Melanocyte of skin (primary cell): Measurements from ENCODE around the gene CLIP4. TPM values are rescaled to one million over a fixed set of nuclear protein-coding genes. Genes with fewer than 3 reads are reported as not detected.

ENCODE experiments used
- total RNA-seq, 2 donors: library from RNA; depleted of rRNA; stranded (reverse); fragments of >200 nt; gene quantifications; 2 replicates each; pipeline ENCODE4 v1.2.3, GENCODE V29; 2012

Gene CLIP4
- total RNA-seq = 10 to 100 TPM; 30.6 to 53.7 TPM

GRCh38 chr2:29114946-29115609 lies at the start of gene CLIP4:
Gene CLIP4, plus strand, starts transcription at chr2:29115415. Its CDS starts 5,974 bp downstream, at chr2:29121389.

GRCh38 chr2:29074411-29074810 lies 40.8 kb upstream of the CLIP4 start, which contains the start of gene PCARE:
Gene PCARE, minus strand, starts transcription at chr2:29074523. Its CDS starts 262 bp downstream, at chr2:29074261.

Other genes with a start within 250 kb of the CLIP4 start
- 10 to 100 TPM; 13.4 to 17.0 TPM for gene TRMT61B, start 245.1 kb upstream of the CLIP4 start, total RNA-seq
- gene WDR43, start 220.7 kb upstream of the CLIP4 start, total RNA-seq = 100 to 1,000 TPM; 105 to 120 TPM
- under 1 TPM in 1 of 2 donors, not detected in 1; under 0.01 TPM for gene TOGARAM2, start 134.1 kb upstream of the CLIP4 start, total RNA-seq
- under 1 TPM in 1 of 2 donors, not detected in 1; under 0.01 TPM for gene PCARE, start 40.9 kb upstream of the CLIP4 start, total RNA-seq